HG02763 (cell line): ENCODE results near the gene CCDC80.

ENCODE experiments used
- ATAC-seq: cut with Tn5 transposase; IDR thresholded peaks from one replicate; pipeline ENCODE4 v1.9.1; 2021; ENCODE audit warnings: mild to moderate bottlenecking, moderate library complexity; ENCODE audit not compliant: unreplicated experiment

Gene CCDC80

GRCh38 chr3:112634786-112635541, 6.0 kb downstream of the CCDC80 start:
- no peak for ATAC-seq

- no peak for ATAC-seq
Observed at GRCh38 chr3:112633757-112634156, 7.2 kb downstream of the CCDC80 start.

- ATAC-seq, result no peak
Observed at GRCh38 chr3:112633191-112633590, 7.8 kb downstream of the CCDC80 start.

- ATAC-seq, result no peak
Observed at GRCh38 chr3:112632596-112632995, 8.3 kb downstream of the CCDC80 start.

- no peak for ATAC-seq
Observed at GRCh38 chr3:112631257-112631656, 9.7 kb downstream of the CCDC80 start.

- ATAC-seq, result no peak
Observed at GRCh38 chr3:112629425-112629824, 11.5 kb downstream of the CCDC80 start.

- ATAC-seq, result no peak
Observed at GRCh38 chr3:112627919-112628466, 12.9 kb downstream of the CCDC80 start.

- ATAC-seq, result no peak
Observed at GRCh38 chr3:112627419-112627818, 13.5 kb downstream of the CCDC80 start.

- no peak for ATAC-seq
Observed at GRCh38 chr3:112623717-112624116, 17.2 kb downstream of the CCDC80 start.

- ATAC-seq, result no peak
Observed at GRCh38 chr3:112623213-112623612, 17.7 kb downstream of the CCDC80 start.

- no peak for ATAC-seq
Observed at GRCh38 chr3:112619295-112619694, 21.6 kb downstream of the CCDC80 start.

- no peak for ATAC-seq
Observed at GRCh38 chr3:112617285-112617684, 23.7 kb downstream of the CCDC80 start.

- ATAC-seq, result no peak
Observed at GRCh38 chr3:112615989-112616731, 24.8 kb downstream of the CCDC80 start.

GRCh38 chr3:112611752-112612515, 29.0 kb downstream of the CCDC80 start:
- ATAC-seq, result no peak

GRCh38 chr3:112610121-112610520, 30.8 kb downstream of the CCDC80 start:
- ATAC-seq, result no peak

- ATAC-seq, result no peak
Observed at GRCh38 chr3:112607863-112608262, 33.1 kb downstream of the CCDC80 start.

- ATAC-seq, result no peak
Observed at GRCh38 chr3:112606098-112606497, 34.8 kb downstream of the CCDC80 start.

- no peak for ATAC-seq
Observed at GRCh38 chr3:112605285-112605684, 35.7 kb downstream of the CCDC80 start.

GRCh38 chr3:112604536-112604935, 36.4 kb downstream of the CCDC80 start:
- ATAC-seq, result no peak

- ATAC-seq, result peak; percentile 58
Observed at GRCh38 chr3:112602217-112602838, 38.6 kb downstream of the CCDC80 start.

- no peak for ATAC-seq
Observed at GRCh38 chr3:112598731-112599130, 42.2 kb downstream of the CCDC80 start.
